GM21515 (cell line): ENCODE results near the gene SPRED3.
A peak's percentile ranks its signal among the peaks of the same experiment; 100 is the strongest.

ENCODE experiments used
- ATAC-seq: cut with Tn5 transposase; IDR thresholded peaks from one replicate; pipeline ENCODE4 v1.9.1; 2021; ENCODE audit not compliant: unreplicated experiment

The SPRED3 gene

GRCh38 chr19:38371081-38371480 lies 17.4 kb upstream of the SPRED3 start:
- no peak for ATAC-seq

- no peak for ATAC-seq
Measured at GRCh38 chr19:38373907-38374331, 14.6 kb upstream of the SPRED3 start.

GRCh38 chr19:38374332-38375097 lies 14.0 kb upstream of the SPRED3 start, which contains the start of gene PSMD8:
PSMD8 (plus strand) TSS chr19:38374571; CDS start chr19:38374602, 31 bp downstream.
- ATAC-seq: peak; percentile 88

- no peak for ATAC-seq
Measured at GRCh38 chr19:38375098-38375493, 13.4 kb upstream of the SPRED3 start.

GRCh38 chr19:38375748-38376147 lies 12.7 kb upstream of the SPRED3 start:
- no peak for ATAC-seq

- no peak for ATAC-seq
Measured at GRCh38 chr19:38376576-38376975, 11.9 kb upstream of the SPRED3 start.

- ATAC-seq: no peak
Measured at GRCh38 chr19:38377052-38377451, 11.4 kb upstream of the SPRED3 start.

- ATAC-seq: no peak
Measured at GRCh38 chr19:38378866-38379265, 9.6 kb upstream of the SPRED3 start.

- no peak for ATAC-seq
Measured at GRCh38 chr19:38381138-38381537, 7.4 kb upstream of the SPRED3 start.

- no peak for ATAC-seq
Measured at GRCh38 chr19:38383184-38383583, 5.3 kb upstream of the SPRED3 start.

GRCh38 chr19:38383743-38384142 lies 4.8 kb upstream of the SPRED3 start:
- no peak for ATAC-seq

- no peak for ATAC-seq
Measured at GRCh38 chr19:38384209-38385027, 4.1 kb upstream of the SPRED3 start.

GRCh38 chr19:38385057-38385803 lies 3.3 kb upstream of the SPRED3 start:
- no peak for ATAC-seq

GRCh38 chr19:38385804-38386257 lies 2.7 kb upstream of the SPRED3 start:
- no peak for ATAC-seq

GRCh38 chr19:38386300-38386970 lies 2.1 kb upstream of the SPRED3 start:
- ATAC-seq: no peak

GRCh38 chr19:38386971-38387549 lies 1.4 kb upstream of the SPRED3 start:
- no peak for ATAC-seq

GRCh38 chr19:38387550-38388348 lies 748 bp upstream of the SPRED3 start, which contains the start of gene GGN:
GGN (minus strand) TSS chr19:38388034; CDS start chr19:38387261, 773 bp downstream.
- ATAC-seq: no peak

GRCh38 chr19:38389101-38389925 lies 816 bp downstream of the SPRED3 start:
- ATAC-seq: no peak
